Endothelial cell of umbilical vein (primary cell): ENCODE results near the gene BPIFB3. TPM values are rescaled to one million over a fixed set of nuclear protein-coding genes. Genes with fewer than 3 reads are reported as not detected.

Experiments used
- BruUV-seq: library from RNA; stranded (reverse); fragments of 400-500 nt; replicated peaks from 2 replicates; lab custom pipeline; 2021; lab: Mats Ljungman, UMichigan
- CTCF ChIA-PET: fragments of 300-600, 350-600 bp; sonication (Branson Sonifier 250); formaldehyde crosslinking; loops from one replicate; lab custom pipeline; 2021; ENCODE audit warnings: antibody characterized with exemption, inconsistent platforms; lab: Charles Lee
- POLR2A ChIA-PET: fragments of 300-600, 350-600 bp; sonication (Branson Sonifier 250); formaldehyde crosslinking; loops from one replicate; lab custom pipeline; 2021; ENCODE audit warnings: antibody characterized with exemption, inconsistent platforms; lab: Charles Lee
- DNase-seq: peaks from one replicate; pipeline ENCODE4 v3.0.0-alpha.2; 2011; ENCODE audit warnings: low read depth, low spot score
- FAIRE-seq: peaks from 2 replicates; lab custom pipeline; 2011; peaks lifted over from hg19 to GRCh38; lab: Jason Lieb, UNC
- H2AFZ ChIP-seq: 2 replicates; pipeline ENCODE4 v1.6.0; 2012; ENCODE audit warnings: low read depth, low read length, control low read depth, inconsistent platforms
- H3K27ac ChIP-seq: 2 replicates; pipeline ENCODE4 v1.5.1; 2011; ENCODE audit warnings: low read depth, mild to moderate bottlenecking, control low read depth, low read length, moderate library complexity; ENCODE audit not compliant: insufficient read depth
- H3K27me3 ChIP-seq, 2 experiments: 2 replicates each; pipeline versions ENCODE4 v1.6.0 to v1.6.1; 2011; ENCODE audit warnings: low read length in 2 of 2, mixed read lengths in 1 of 2; ENCODE audit not compliant: control insufficient read depth in 2 of 2, insufficient read depth in 2 of 2
- H3K36me3 ChIP-seq, 2 experiments: 2 replicates in 1 of 2; 3 replicates in 1 of 2; pipeline ENCODE4 v1.5.1; 2011; ENCODE audit warnings: low read length in 2 of 2, mild to moderate bottlenecking in 1 of 2, moderate library complexity in 1 of 2; ENCODE audit not compliant: control insufficient read depth in 2 of 2, insufficient read depth in 2 of 2; ENCODE audit errors: extremely low read depth in 1 of 2
- H3K4me1 ChIP-seq: 3 replicates; pipeline ENCODE4 v1.5.1; 2011; ENCODE audit warnings: mild to moderate bottlenecking, low read length; ENCODE audit not compliant: control insufficient read depth, insufficient read depth; ENCODE audit errors: extremely low read depth
- H3K4me2 ChIP-seq: 2 replicates; pipeline ENCODE4 v1.6.1; 2011; ENCODE audit warnings: low read length, control low read depth, mixed read lengths; ENCODE audit not compliant: insufficient read depth
- H3K4me3 ChIP-seq, 3 experiments: fragments of 200-600 bp in 1 of 3; sonication (generic), shearing (Covaris generic) in 1 of 3; replicated peaks in 1 of 3; 2 replicates each; pipeline ENCODE4 v1.5.1; 2011 to 2016; ENCODE audit warnings: control low read depth in 3 of 3, low read length in 3 of 3, mild to moderate bottlenecking in 2 of 3, inconsistent platforms in 1 of 3, low read depth in 1 of 3, moderate library complexity in 1 of 3; ENCODE audit not compliant: insufficient read depth in 1 of 3
- H3K79me2 ChIP-seq: 2 replicates; pipeline ENCODE4 v1.6.0; 2012; ENCODE audit warnings: low read length, inconsistent platforms; ENCODE audit not compliant: control insufficient read depth, insufficient read depth
- H3K9ac ChIP-seq: replicated peaks from 2 replicates; pipeline ENCODE3; 2011; ENCODE audit warnings: low read length, control low read depth; ENCODE audit not compliant: insufficient read depth; ENCODE audit errors: extremely low read depth
- H3K9me1 ChIP-seq: replicated peaks from 3 replicates; pipeline ENCODE4 v1.6.0; 2011; ENCODE audit warnings: mild to moderate bottlenecking, low read length; ENCODE audit not compliant: control insufficient read depth, insufficient read depth; ENCODE audit errors: extremely low read depth
- H3K9me3 ChIP-seq: replicated peaks from 2 replicates; pipeline ENCODE4 v1.5.1; 2012; ENCODE audit warnings: low read length, inconsistent platforms; ENCODE audit not compliant: control insufficient read depth, insufficient read depth
- H4K20me1 ChIP-seq: replicated peaks from 2 replicates; pipeline ENCODE3; 2011; ENCODE audit warnings: mild to moderate bottlenecking, low read length; ENCODE audit not compliant: control insufficient read depth, insufficient read depth; ENCODE audit errors: extremely low read depth
- EZH2 ChIP-seq: IDR thresholded peaks from 2 replicates; pipeline ENCODE4 v1.6.1; 2012; ENCODE audit warnings: borderline replicate concordance, low read depth, mild to moderate bottlenecking, moderate library complexity, low read length, inconsistent platforms; ENCODE audit not compliant: severe bottlenecking
- MYC ChIP-seq: IDR thresholded peaks from one replicate; pipeline ENCODE4 v1.6.1; 2011; ENCODE audit warnings: mild to moderate bottlenecking, low read depth, low read length
- POLR2AphosphoS5 ChIP-seq: IDR thresholded peaks from 2 replicates; pipeline ENCODE4 v1.6.1; 2012; ENCODE audit warnings: low read depth, mild to moderate bottlenecking, control low read depth, low read length, moderate library complexity; ENCODE audit not compliant: insufficient read depth
- dilution Hi-C: fragments of 300-500 bp; cut with MboI; formaldehyde crosslinking; loops from one replicate; pipeline ENCODE4 v1.15.0; 2019; ENCODE audit warnings: low sequenced_read_pairs; ENCODE audit not compliant: extremely low pct_ligation_motif_present
- intact Hi-C: fragments of 100-400 bp; cut with micrococcal nuclease; formaldehyde crosslinking; loops from one replicate; pipeline ENCODE4 v1.10.0; 2022
- polyA plus RNA-seq, 4 experiments: library from polyadenylated mRNA; depleted of rRNA in 3 of 4; stranded (reverse) in 3 of 4; unstranded in 1 of 4; fragments of >200 nt; gene quantifications; 2 replicates each; pipeline versions ENCODE4 v1.2.1 to v1.2.3, GENCODE V29; 2011 to 2012; ENCODE audit warnings: missing spikeins in 1 of 4
- total RNA-seq: library from RNA; stranded (reverse); gene quantifications from 2 replicates; pipeline ENCODE4 v1.2.3, GENCODE V29; 2021
- TF ChIP-seq, protein P1 (sequence below): IDR thresholded peaks from 2 replicates; pipeline ENCODE4 v1.6.1; 2011; ENCODE audit not compliant: insufficient read depth, insufficient read length
- TF ChIP-seq, protein P2 (sequence below), 2 donors: IDR thresholded peaks; 1 replicate in 1 of 2; 2 replicates in 1 of 2; pipeline ENCODE4 v1.5.1; 2011; ENCODE audit warnings: low read length in 2 of 2, mild to moderate bottlenecking in 2 of 2, moderate library complexity in 2 of 2, control low read depth in 1 of 2, inconsistent platforms in 1 of 2, low read depth in 1 of 2; ENCODE audit not compliant: insufficient read depth in 1 of 2; ENCODE audit errors: extremely low read depth in 1 of 2

BPIFB3 gene
- total and polyA plus RNA-seq, 2 donors (not counting 3 experiments of a cell fraction or from before 2014, with no cell fraction given) = not detected

DNA sequence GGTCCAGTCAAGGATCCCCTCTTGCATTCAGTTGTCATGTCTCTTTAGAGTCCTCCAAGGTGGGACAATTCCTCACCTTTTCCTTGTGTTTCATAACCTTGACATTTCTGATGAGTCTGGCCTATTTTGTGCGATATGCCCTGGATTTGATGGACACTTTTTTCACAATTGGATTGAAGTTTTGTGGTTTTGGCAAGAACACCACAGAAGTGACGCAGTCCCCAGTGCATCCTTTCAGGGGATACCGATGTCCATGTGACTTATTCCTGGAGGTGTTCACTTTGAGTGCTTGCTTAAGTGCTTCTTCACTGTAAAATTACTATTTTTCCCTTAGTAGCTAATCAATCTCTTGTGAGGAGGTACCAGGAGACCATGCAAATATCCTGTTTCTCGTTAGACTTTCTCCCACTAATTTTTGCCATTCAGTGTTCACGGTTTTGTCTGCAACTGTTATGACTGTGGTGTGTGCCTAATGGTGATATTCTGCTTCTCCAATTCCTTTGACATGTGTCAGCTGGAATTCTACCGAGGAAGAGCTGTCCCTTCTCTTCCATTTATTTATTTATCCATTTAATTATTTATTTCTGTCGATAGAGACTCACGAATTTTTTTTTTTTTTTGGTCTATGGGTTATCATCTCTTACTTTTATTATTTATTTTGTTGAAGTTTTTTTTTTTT is 56.6 kb downstream of the BPIFB3 start:
- no peak for FAIRE-seq
- H3K9me1 ChIP-seq = no peaks in the 10 kb centered on the region
- ChIA-PET POLR2A (no interaction called here), CTCF (no interaction called here)
- no peaks in the 10 kb centered on the region for H3K4me1 ChIP-seq
- TF ChIP-seq, protein P1, sequence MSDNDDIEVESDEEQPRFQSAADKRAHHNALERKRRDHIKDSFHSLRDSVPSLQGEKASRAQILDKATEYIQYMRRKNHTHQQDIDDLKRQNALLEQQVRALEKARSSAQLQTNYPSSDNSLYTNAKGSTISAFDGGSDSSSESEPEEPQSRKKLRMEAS = no peak
- TF ChIP-seq POLR2AphosphoS5 (no peak), EZH2 (no peak), MYC (no peak)
- TF ChIP-seq, protein P2, sequence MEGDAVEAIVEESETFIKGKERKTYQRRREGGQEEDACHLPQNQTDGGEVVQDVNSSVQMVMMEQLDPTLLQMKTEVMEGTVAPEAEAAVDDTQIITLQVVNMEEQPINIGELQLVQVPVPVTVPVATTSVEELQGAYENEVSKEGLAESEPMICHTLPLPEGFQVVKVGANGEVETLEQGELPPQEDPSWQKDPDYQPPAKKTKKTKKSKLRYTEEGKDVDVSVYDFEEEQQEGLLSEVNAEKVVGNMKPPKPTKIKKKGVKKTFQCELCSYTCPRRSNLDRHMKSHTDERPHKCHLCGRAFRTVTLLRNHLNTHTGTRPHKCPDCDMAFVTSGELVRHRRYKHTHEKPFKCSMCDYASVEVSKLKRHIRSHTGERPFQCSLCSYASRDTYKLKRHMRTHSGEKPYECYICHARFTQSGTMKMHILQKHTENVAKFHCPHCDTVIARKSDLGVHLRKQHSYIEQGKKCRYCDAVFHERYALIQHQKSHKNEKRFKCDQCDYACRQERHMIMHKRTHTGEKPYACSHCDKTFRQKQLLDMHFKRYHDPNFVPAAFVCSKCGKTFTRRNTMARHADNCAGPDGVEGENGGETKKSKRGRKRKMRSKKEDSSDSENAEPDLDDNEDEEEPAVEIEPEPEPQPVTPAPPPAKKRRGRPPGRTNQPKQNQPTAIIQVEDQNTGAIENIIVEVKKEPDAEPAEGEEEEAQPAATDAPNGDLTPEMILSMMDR (IDR thresholded peaks at IDR 0.05; ENCODE audit: extremely low read depth in 1 of 2, insufficient read depth in 1 of 2, low read depth in 1 of 2, low read length in 2 of 2) = no peak
- H3K4me3 ChIP-seq = no peak overlapping the region
- intact Hi-C loops = no loop called here
- DNase-seq = no peak
- H3K36me3 ChIP-seq = no peaks in the 10 kb centered on the region
- no peaks in the 10 kb centered on the region for H3K27me3 ChIP-seq
- dilution Hi-C loops = no loop called here
- no peak overlapping the region for H2AFZ ChIP-seq
- H3K9me3 ChIP-seq = no peaks in the 10 kb centered on the region
- H3K27ac ChIP-seq = no peak overlapping the region
- BruUV-seq = no TSS peak
- H3K79me2 ChIP-seq = no peaks in the 10 kb centered on the region
- no peak overlapping the region for H3K9ac ChIP-seq
- no peaks in the 10 kb centered on the region for H4K20me1 ChIP-seq
- H3K4me2 ChIP-seq = no peak overlapping the region
